Right lobe of liver (tissue), 4 donors: ENCODE data around the gene C11orf16.

Experiments
- CTCF ChIP-seq, 4 donors: fragments of 200-600 bp in 3 of 4; fragments of 450-650 bp in 1 of 4; IDR thresholded peaks; one replicate each; pipeline versions ENCODE4 v1.5.1 to v1.8.0; 2016 to 2022; ENCODE audit warnings: antibody characterized with exemption in 4 of 4, mild to moderate bottlenecking in 2 of 4
- POLR2A ChIP-seq: fragments of 450-650 bp; IDR thresholded peaks from one replicate; pipeline ENCODE4 v1.6.1; 2017; ENCODE audit warnings: antibody characterized with exemption, mild to moderate bottlenecking
- donor health status: DM: no; HTN: no; CAD: no.
- donor health status: DM: no; HTN: no; CAD: no.
- donor health status: DM: no; HTN: yes; CAD: no.

GRCh38 chr11:8967184-8967583 is 34.4 kb upstream of the C11orf16 start:
- no peak for TF ChIP-seq CTCF (IDR thresholded peaks at IDR 0.05)
- TF ChIP-seq POLR2A: no peak
